HG03039 (cell line): ENCODE results near the gene SMG1.
"Not testable (repeated sequence)": the region's sequence is repeated elsewhere in the genome, so short reads cannot be mapped to it uniquely, and the experiment has no call there.

Experiments
- ATAC-seq: cut with Tn5 transposase; IDR thresholded peaks from one replicate; pipeline ENCODE4 v1.9.1; 2021; ENCODE audit warnings: mild to moderate bottlenecking, moderate library complexity; ENCODE audit not compliant: unreplicated experiment

Gene SMG1

GRCh38 chr16:18772171-18772570 lies 154.0 kb downstream of the SMG1 start:
- ATAC-seq: not testable (repeated sequence)

GRCh38 chr16:18770336-18770962 lies 155.8 kb downstream of the SMG1 start:
- ATAC-seq: not testable (repeated sequence)

- not testable (repeated sequence) for ATAC-seq
These were observed 159.0 kb downstream of the SMG1 start for GRCh38 chr16:18767217-18767616.

GRCh38 chr16:18762713-18763112 lies 163.5 kb downstream of the SMG1 start:
- not testable (repeated sequence) for ATAC-seq

GRCh38 chr16:18759598-18760520 lies 166.3 kb downstream of the SMG1 start:
- ATAC-seq: peak; percentile 58

- ATAC-seq: not testable (repeated sequence)
These were observed 168.1 kb downstream of the SMG1 start for GRCh38 chr16:18757960-18758660.

GRCh38 chr16:18756639-18757038 lies 169.6 kb downstream of the SMG1 start:
- not testable (repeated sequence) for ATAC-seq
